WTC11 (cell line): Measurements from ENCODE around the gene ZC2HC1C. TPM values are rescaled to one million over a fixed set of nuclear protein-coding genes. Genes with fewer than 3 reads are reported as not detected.

Source experiments
- ATAC-seq: fragments of 200-7000 bp; cut with Tn5 transposase; 2 replicates; pipeline ENCODE4 v1.10.0; 2021; ENCODE audit warnings: mild to moderate bottlenecking, moderate library complexity
- CTCF ChIA-PET: fragments of 300-600 bp; sonication (Branson Sonifier 250); formaldehyde crosslinking; loops from one replicate; lab custom pipeline; 2021; ENCODE audit warnings: antibody characterized with exemption; lab: Charles Lee
- POLR2A ChIA-PET: fragments of 350-600 bp; sonication (Branson Sonifier 250); formaldehyde crosslinking; loops from one replicate; lab custom pipeline; 2021; ENCODE audit warnings: antibody characterized with exemption; lab: Charles Lee
- DNase-seq: peaks from one replicate; pipeline ENCODE4 v3.0.0; 2021; ENCODE audit warnings: low spot score
- H3K27ac Mint-ChIP-seq: 2 replicates; pipeline ENCODE4 v1.8.0; 2021; ENCODE audit warnings: mixed read lengths
- H3K27me3 Mint-ChIP-seq: 2 replicates; pipeline ENCODE4 v1.8.0; 2021; ENCODE audit warnings: low read depth, mild to moderate bottlenecking, moderate library complexity, mixed read lengths
- H3K36me3 Mint-ChIP-seq: 2 replicates; pipeline ENCODE4 v1.8.0; 2021; ENCODE audit warnings: mixed read lengths
- H3K4me1 Mint-ChIP-seq: 2 replicates; pipeline ENCODE4 v1.8.0; 2022; ENCODE audit warnings: mixed read lengths
- H3K4me3 Mint-ChIP-seq: 2 replicates; pipeline ENCODE4 v1.8.0; 2021; ENCODE audit warnings: mild to moderate bottlenecking, moderate library complexity, mixed read lengths
- H3K9me3 Mint-ChIP-seq: 2 replicates; pipeline ENCODE4 v1.8.0; 2021; ENCODE audit warnings: mixed read lengths
- ATF3 ChIP-seq: sonication (generic); formaldehyde crosslinking; conservative IDR thresholded peaks from 2 replicates; pipeline ENCODE4 v1.8.1; 2022; ENCODE audit warnings: mild to moderate bottlenecking, missing genetic modification reagents
- CREB1 ChIP-seq: sonication (generic); formaldehyde crosslinking; IDR thresholded peaks from 2 replicates; pipeline ENCODE4 v1.8.0; 2023; ENCODE audit warnings: mild to moderate bottlenecking, missing genetic modification reagents
- E2F4 ChIP-seq: sonication (generic); formaldehyde crosslinking; IDR thresholded peaks from 2 replicates; pipeline ENCODE4 v1.8.1; 2022; ENCODE audit warnings: low read depth, mild to moderate bottlenecking, moderate library complexity, missing genetic modification reagents, borderline replicate concordance
- ETV6 ChIP-seq: sonication (generic); formaldehyde crosslinking; IDR thresholded peaks from 2 replicates; pipeline ENCODE4 v1.8.1; 2022; ENCODE audit warnings: mild to moderate bottlenecking, missing genetic modification reagents
- FOXJ3 ChIP-seq: sonication (generic); formaldehyde crosslinking; IDR thresholded peaks from 2 replicates; pipeline ENCODE4 v1.9.0; 2021; ENCODE audit warnings: missing genetic modification reagents, mild to moderate bottlenecking, borderline replicate concordance
- FOXP1 ChIP-seq: sonication (generic); formaldehyde crosslinking; IDR thresholded peaks from 2 replicates; pipeline ENCODE4 v1.8.0; 2022; ENCODE audit warnings: missing genetic modification reagents, mild to moderate bottlenecking, moderate library complexity, borderline replicate concordance
- GTF2I ChIP-seq: fragments of 250-450 bp; sonication (Bioruptor Pico); conservative IDR thresholded peaks from 2 replicates; pipeline ENCODE4 v1.4.0; 2021; ENCODE audit warnings: mild to moderate bottlenecking
- JUN ChIP-seq: sonication (generic); formaldehyde crosslinking; IDR thresholded peaks from 2 replicates; pipeline ENCODE4 v1.8.0; 2023; ENCODE audit warnings: mild to moderate bottlenecking, missing genetic modification reagents
- MYBL2 ChIP-seq: sonication (generic); formaldehyde crosslinking; IDR thresholded peaks from 2 replicates; pipeline ENCODE4 v1.8.1; 2023; ENCODE audit warnings: mild to moderate bottlenecking, moderate library complexity, missing genetic modification reagents
- SOX15 ChIP-seq: fragments of 250-450 bp; sonication (Bioruptor Pico); IDR thresholded peaks from 2 replicates; pipeline ENCODE4 v1.9.0; 2021; ENCODE audit warnings: mild to moderate bottlenecking
- TEAD4 ChIP-seq: sonication (generic); formaldehyde crosslinking; IDR thresholded peaks from 2 replicates; pipeline ENCODE4 v1.8.0; 2022; ENCODE audit warnings: mild to moderate bottlenecking, missing genetic modification reagents
- ZBTB21 ChIP-seq: sonication (generic); formaldehyde crosslinking; IDR thresholded peaks from 2 replicates; pipeline ENCODE4 v1.8.1; 2023; ENCODE audit warnings: mild to moderate bottlenecking, missing genetic modification reagents, borderline replicate concordance
- ZNF121 ChIP-seq: sonication (generic); formaldehyde crosslinking; IDR thresholded peaks from 2 replicates; pipeline ENCODE4 v1.8.0; 2023; ENCODE audit warnings: missing genetic modification reagents
- ZNF317 ChIP-seq: sonication (generic); formaldehyde crosslinking; IDR thresholded peaks from 2 replicates; pipeline ENCODE4 v1.8.1; 2023; ENCODE audit warnings: low read depth, mild to moderate bottlenecking, moderate library complexity, missing genetic modification reagents, borderline replicate concordance
- ZNF396 ChIP-seq: fragments of 250-450 bp; sonication (Bioruptor Pico); IDR thresholded peaks from 2 replicates; pipeline ENCODE4 v1.8.0; 2021; ENCODE audit warnings: mild to moderate bottlenecking, moderate library complexity, borderline replicate concordance
- total RNA-seq: library from RNA; stranded (reverse); gene quantifications from 3 replicates; pipeline ENCODE4 v1.2.3, GENCODE V29; 2021
- TF ChIP-seq, protein P1 (sequence below): sonication (generic); formaldehyde crosslinking; IDR thresholded peaks from 2 replicates; pipeline ENCODE4 v1.8.1; 2023; ENCODE audit warnings: mild to moderate bottlenecking, moderate library complexity, missing genetic modification reagents
- TF ChIP-seq, protein P2 (sequence below): fragments of 250-450 bp; sonication (Bioruptor Pico); IDR thresholded peaks from 2 replicates; pipeline ENCODE4 v1.9.0; 2021; ENCODE audit warnings: moderate library complexity, mild to moderate bottlenecking, inconsistent platforms, borderline replicate concordance
- TF ChIP-seq, protein P3 (sequence below): sonication (generic); formaldehyde crosslinking; IDR thresholded peaks from 2 replicates; pipeline ENCODE4 v1.8.0; 2023; ENCODE audit warnings: missing genetic modification reagents
- TF ChIP-seq, protein P4 (sequence below): fragments of 250-450 bp; sonication (Bioruptor Pico); IDR thresholded peaks from 2 replicates; pipeline ENCODE4 v1.9.0; 2021; ENCODE audit warnings: mild to moderate bottlenecking
- TF ChIP-seq, protein P5 (sequence below): sonication (generic); formaldehyde crosslinking; IDR thresholded peaks from 2 replicates; pipeline ENCODE4 v1.8.1; 2023; ENCODE audit warnings: mild to moderate bottlenecking, missing genetic modification reagents, moderate library complexity

Gene ZC2HC1C
- total RNA-seq, 1 experiment from 2014 or later, result 1.6 TPM

GRCh38 chr14:75054421-75054820 is 15.0 kb upstream of the ZC2HC1C start:
- DNase-seq (no peak), ATAC-seq (no peak)
- TF ChIP-seq CREB1 (no peak), ETV6 (no peak), ZBTB21 (CRISPR knock-in tag) (no peak), ATF3 (CRISPR knock-in tag) (no peak), GTF2I (CRISPR knock-in tag) (no peak), ZNF317 (CRISPR knock-in tag) (no peak)
- no peak overlapping the region for H3K27ac Mint-ChIP-seq
- H3K27me3 Mint-ChIP-seq, result no peaks in the 10 kb centered on the region; the same call in 1 of the 2 replicates
- no peak overlapping the region for H3K4me3 Mint-ChIP-seq
- H3K36me3 Mint-ChIP-seq, result peaks cover 7% of the 10 kb centered on the region
- peaks cover 2% of the 10 kb centered on the region; the same call in 1 of the 2 replicates for H3K9me3 Mint-ChIP-seq
- 0 out of 2 replicates have a peak, but pooled peaks cover 11% of the 10 kb centered on the region for H3K4me1 Mint-ChIP-seq
- ChIA-PET CTCF (no interaction called here), POLR2A (interaction anchor here (0.6 kb wide), 1 partner anchor 112 kb away, joined by 3 read pairs; no protein-coding TSS in a partner anchor)

- ATAC-seq (no peak), DNase-seq (no peak)
- no peak overlapping the region for H3K27ac Mint-ChIP-seq
- POLR2A ChIA-PET, result no interaction called here
- peaks cover 18% of the 10 kb centered on the region for H3K9me3 Mint-ChIP-seq
- H3K4me3 Mint-ChIP-seq, result no peak overlapping the region
- TF ChIP-seq FOXP1 (CRISPR knock-in tag) (no peak), SOX15 (no peak), JUN (CRISPR knock-in tag) (no peak), TEAD4 (no peak), E2F4 (CRISPR knock-in tag) (no peak), FOXJ3 (no peak), ZNF121 (no peak), ZNF396 (CRISPR knock-in tag) (no peak), MYBL2 (CRISPR knock-in tag) (no peak)
- TF ChIP-seq, protein P1, sequence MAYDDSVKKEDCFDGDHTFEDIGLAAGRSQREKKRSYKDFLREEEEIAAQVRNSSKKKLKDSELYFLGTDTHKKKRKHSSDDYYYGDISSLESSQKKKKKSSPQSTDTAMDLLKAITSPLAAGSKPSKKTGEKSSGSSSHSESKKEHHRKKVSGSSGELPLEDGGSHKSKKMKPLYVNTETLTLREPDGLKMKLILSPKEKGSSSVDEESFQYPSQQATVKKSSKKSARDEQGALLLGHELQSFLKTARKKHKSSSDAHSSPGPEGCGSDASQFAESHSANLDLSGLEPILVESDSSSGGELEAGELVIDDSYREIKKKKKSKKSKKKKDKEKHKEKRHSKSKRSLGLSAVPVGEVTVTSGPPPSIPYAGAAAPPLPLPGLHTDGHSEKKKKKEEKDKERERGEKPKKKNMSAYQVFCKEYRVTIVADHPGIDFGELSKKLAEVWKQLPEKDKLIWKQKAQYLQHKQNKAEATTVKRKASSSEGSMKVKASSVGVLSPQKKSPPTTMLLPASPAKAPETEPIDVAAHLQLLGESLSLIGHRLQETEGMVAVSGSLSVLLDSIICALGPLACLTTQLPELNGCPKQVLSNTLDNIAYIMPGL (CRISPR knock-in tag), result no peak
- TF ChIP-seq, protein P2, sequence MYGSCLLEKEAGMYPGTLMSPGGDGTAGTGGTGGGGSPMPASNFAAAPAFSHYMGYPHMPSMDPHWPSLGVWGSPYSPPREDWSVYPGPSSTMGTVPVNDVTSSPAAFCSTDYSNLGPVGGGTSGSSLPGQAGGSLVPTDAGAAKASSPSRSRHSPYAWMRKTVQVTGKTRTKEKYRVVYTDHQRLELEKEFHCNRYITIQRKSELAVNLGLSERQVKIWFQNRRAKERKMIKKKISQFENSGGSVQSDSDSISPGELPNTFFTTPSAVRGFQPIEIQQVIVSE, result no peak
- TF ChIP-seq, protein P3, sequence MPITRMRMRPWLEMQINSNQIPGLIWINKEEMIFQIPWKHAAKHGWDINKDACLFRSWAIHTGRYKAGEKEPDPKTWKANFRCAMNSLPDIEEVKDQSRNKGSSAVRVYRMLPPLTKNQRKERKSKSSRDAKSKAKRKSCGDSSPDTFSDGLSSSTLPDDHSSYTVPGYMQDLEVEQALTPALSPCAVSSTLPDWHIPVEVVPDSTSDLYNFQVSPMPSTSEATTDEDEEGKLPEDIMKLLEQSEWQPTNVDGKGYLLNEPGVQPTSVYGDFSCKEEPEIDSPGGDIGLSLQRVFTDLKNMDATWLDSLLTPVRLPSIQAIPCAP (CRISPR knock-in tag), result no peak
- TF ChIP-seq, protein P4, sequence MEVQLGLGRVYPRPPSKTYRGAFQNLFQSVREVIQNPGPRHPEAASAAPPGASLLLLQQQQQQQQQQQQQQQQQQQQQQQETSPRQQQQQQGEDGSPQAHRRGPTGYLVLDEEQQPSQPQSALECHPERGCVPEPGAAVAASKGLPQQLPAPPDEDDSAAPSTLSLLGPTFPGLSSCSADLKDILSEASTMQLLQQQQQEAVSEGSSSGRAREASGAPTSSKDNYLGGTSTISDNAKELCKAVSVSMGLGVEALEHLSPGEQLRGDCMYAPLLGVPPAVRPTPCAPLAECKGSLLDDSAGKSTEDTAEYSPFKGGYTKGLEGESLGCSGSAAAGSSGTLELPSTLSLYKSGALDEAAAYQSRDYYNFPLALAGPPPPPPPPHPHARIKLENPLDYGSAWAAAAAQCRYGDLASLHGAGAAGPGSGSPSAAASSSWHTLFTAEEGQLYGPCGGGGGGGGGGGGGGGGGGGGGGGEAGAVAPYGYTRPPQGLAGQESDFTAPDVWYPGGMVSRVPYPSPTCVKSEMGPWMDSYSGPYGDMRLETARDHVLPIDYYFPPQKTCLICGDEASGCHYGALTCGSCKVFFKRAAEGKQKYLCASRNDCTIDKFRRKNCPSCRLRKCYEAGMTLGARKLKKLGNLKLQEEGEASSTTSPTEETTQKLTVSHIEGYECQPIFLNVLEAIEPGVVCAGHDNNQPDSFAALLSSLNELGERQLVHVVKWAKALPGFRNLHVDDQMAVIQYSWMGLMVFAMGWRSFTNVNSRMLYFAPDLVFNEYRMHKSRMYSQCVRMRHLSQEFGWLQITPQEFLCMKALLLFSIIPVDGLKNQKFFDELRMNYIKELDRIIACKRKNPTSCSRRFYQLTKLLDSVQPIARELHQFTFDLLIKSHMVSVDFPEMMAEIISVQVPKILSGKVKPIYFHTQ, result no peak
- TF ChIP-seq, protein P5, sequence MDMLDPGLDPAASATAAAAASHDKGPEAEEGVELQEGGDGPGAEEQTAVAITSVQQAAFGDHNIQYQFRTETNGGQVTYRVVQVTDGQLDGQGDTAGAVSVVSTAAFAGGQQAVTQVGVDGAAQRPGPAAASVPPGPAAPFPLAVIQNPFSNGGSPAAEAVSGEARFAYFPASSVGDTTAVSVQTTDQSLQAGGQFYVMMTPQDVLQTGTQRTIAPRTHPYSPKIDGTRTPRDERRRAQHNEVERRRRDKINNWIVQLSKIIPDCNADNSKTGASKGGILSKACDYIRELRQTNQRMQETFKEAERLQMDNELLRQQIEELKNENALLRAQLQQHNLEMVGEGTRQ (CRISPR knock-in tag), result no peak
- H3K36me3 Mint-ChIP-seq, result peaks cover 28% of the 10 kb centered on the region
- H3K27me3 Mint-ChIP-seq, result no peaks in the 10 kb centered on the region; the same call in 1 of the 2 replicates
- CTCF ChIA-PET, result no interaction called here
- H3K4me1 Mint-ChIP-seq, result peaks cover 15% of the 10 kb centered on the region
Observed at GRCh38 chr14:75059642-75060041, 9.8 kb upstream of the ZC2HC1C start.
